ENCODE results near the gene D2HGDH.
"Not testable (repeated sequence)": the region's sequence is repeated elsewhere in the genome, so short reads cannot be mapped to it uniquely, and the experiment has no call there.

Gene D2HGDH

GRCh38 chr2:241720099-241720498 is 14.3 kb upstream of the D2HGDH start:
- Mint-ChIP-seq H3K9me3 (no peaks in the 10 kb centered on the region), H3K27me3 (no peaks in the 10 kb centered on the region), H3K27ac (no peak overlapping the region)

DNA sequence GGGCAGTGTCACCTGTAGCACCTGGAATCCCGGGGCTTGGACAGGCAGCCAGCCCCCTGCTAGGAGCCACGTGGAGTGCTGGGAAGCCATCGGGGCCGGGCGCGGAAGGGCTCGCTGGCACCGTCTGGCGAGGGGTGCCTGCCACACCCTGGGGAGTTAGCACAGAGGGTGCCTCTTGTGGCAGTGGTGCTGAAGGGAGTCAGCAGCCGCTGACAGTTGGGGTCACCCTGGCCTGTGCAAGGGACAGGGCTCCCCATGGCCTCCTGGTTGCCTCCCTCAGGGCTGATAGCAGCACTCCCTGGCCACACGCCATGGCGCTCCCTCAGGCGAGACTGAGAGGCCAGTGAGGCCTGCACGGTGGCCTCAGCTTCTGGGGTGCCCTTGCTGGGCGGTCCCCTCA is 13.9 kb upstream of the D2HGDH start:
- Mint-ChIP-seq H3K27me3 (no peaks in the 10 kb centered on the region), H3K4me1 (ENCODE audit: low read depth) (no peaks in the 10 kb centered on the region), H3K27ac (no peak overlapping the region), H3K9me3 (no peaks in the 10 kb centered on the region), H3K4me3 (no peak overlapping the region), H3K36me3 (ENCODE audit: low read depth) (peaks cover 50% of the 10 kb centered on the region)

More at GRCh38 chr2:241720099-241720498, 14.3 kb upstream of the D2HGDH start:
- no peak overlapping the region for H3K4me3 Mint-ChIP-seq
- H3K36me3 Mint-ChIP-seq (ENCODE audit: low read depth) = peaks cover 48% of the 10 kb centered on the region
- H3K4me1 Mint-ChIP-seq (ENCODE audit: low read depth) = no peaks in the 10 kb centered on the region

GRCh38 chr2:241721852-241722251 is 12.6 kb upstream of the D2HGDH start:
- no peaks in the 10 kb centered on the region for H3K4me1 Mint-ChIP-seq (ENCODE audit: low read depth)
- peak overlapping the region; percentile 31 for H3K27ac Mint-ChIP-seq
- H3K4me3 Mint-ChIP-seq = no peak overlapping the region
- no peaks in the 10 kb centered on the region for H3K27me3 Mint-ChIP-seq
- no peaks in the 10 kb centered on the region for H3K9me3 Mint-ChIP-seq
- peaks cover 49% of the 10 kb centered on the region for H3K36me3 Mint-ChIP-seq (ENCODE audit: low read depth)

GRCh38 chr2:241722896-241723454 is 11.5 kb upstream of the D2HGDH start:
- peaks cover 41% of the 10 kb centered on the region for H3K36me3 Mint-ChIP-seq (ENCODE audit: low read depth)
- H3K4me1 Mint-ChIP-seq (ENCODE audit: low read depth) = no peaks in the 10 kb centered on the region
- no peaks in the 10 kb centered on the region for H3K9me3 Mint-ChIP-seq
- H3K4me3 Mint-ChIP-seq = no peak overlapping the region
- H3K27ac Mint-ChIP-seq = no peak overlapping the region
- no peaks in the 10 kb centered on the region for H3K27me3 Mint-ChIP-seq

DNA sequence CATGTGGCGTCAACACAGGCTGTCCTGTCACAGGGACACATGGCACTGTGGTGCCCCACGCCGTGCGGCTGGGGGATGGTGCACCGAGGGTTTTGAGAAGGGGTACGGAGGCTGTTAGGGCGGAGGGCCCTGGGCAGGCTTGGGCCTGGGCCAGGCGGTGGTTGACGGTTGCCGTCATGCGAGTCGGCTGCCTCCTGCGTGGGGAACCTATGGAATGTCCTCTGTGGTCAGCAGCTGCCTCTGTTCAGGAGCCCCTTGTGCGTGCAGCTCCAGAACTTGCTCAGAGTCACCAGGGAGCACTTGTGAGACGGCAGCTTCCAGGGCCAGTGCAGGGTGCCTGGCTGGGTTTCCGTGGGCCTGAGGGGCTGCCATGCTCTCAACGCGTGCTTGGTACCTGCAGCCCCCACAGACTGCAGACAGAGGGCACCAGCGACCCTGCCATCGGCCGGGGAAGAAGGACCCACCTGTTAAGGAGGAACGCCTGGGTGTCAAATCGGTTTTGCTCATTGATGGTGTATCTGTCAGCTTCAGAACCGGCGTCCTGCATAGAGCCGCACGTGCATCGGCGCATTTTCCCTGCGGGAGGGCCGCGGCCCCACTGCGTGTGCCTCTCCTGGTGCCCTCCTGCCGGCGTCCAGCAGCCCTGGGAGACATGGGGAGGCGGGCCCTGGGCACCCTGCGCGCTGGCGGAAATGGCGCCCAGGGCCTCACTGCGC is 10.0 kb upstream of the D2HGDH start:
- Mint-ChIP-seq H3K27me3 (no peaks in the 10 kb centered on the region), H3K27ac (no peak overlapping the region), H3K4me3 (no peak overlapping the region), H3K36me3 (ENCODE audit: low read depth) (peaks cover 40% of the 10 kb centered on the region), H3K4me1 (ENCODE audit: low read depth) (peaks cover 3% of the 10 kb centered on the region), H3K9me3 (no peaks in the 10 kb centered on the region)

DNA sequence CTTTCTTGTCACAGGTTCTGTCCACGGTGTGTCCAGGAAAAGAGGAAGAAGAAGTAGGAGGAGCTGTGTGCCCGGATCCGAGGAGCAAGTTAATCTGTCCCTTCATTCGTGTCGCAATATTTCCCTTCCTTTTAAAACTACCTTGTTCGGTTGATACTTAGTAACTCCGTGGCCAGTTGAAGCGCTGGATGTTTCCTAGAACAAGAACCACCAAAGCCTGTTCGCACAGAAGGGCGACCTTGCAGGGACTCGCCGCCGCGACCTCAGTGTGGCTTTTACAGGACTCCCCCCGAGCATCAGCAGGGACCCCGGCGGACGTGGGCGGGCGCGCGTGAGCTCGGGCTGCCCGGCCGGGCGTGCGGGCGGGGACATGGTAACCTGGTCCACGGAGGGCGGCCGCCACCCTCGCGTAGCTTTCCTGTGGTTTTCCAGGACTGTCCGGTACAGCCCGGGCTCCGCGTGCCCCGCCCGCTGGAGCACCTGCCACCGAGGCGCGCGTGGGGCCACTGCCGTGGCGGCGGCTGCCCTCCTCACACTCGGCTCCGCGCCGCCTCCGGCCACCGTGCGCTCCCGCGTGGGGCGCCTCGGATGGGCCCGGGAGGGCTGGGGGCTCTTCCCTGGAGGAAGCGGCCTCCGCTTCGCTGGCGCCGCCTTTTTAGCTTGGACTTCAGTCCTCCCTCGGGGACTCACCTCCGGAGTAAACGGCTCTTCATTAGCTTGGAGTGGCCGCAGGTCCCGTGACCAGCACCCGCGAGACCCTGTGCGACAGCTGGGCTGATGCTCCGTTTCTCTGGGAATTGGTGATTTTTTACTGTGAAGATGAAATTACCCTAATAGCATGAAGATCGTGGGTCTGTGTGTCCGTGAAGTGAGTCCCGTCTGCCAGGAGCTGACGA is 9.2 kb upstream of the D2HGDH start:
- peaks cover 11% of the 10 kb centered on the region for H3K4me1 Mint-ChIP-seq (ENCODE audit: low read depth)
- no peak overlapping the region for H3K4me3 Mint-ChIP-seq
- H3K36me3 Mint-ChIP-seq (ENCODE audit: low read depth) = peaks cover 46% of the 10 kb centered on the region
- H3K9me3 Mint-ChIP-seq = no peaks in the 10 kb centered on the region
- H3K27ac Mint-ChIP-seq = no peak overlapping the region
- no peaks in the 10 kb centered on the region for H3K27me3 Mint-ChIP-seq

DNA sequence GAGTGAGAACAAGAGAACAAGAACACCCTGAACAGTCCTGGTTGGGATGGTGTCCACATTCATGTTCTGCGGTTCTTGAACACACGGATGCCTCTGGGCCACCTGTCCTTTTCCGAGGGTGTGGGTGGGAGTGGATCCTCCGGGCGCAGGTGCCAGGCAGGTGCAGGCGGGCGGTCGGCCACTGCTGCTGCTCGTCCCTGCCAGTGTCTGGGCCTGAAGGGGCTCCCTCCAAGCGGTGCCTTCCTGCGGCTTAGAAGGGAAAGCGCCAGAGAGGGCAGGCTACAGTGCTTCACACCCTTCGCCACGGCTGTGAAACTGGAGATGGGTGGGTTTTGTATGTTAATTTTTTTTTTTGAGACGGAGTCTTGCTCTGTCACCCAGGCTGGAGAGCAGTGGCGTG is 8.0 kb upstream of the D2HGDH start:
- Mint-ChIP-seq H3K27me3 (no peaks in the 10 kb centered on the region), H3K27ac (no peak overlapping the region), H3K36me3 (ENCODE audit: low read depth) (peaks cover 40% of the 10 kb centered on the region), H3K4me1 (ENCODE audit: low read depth) (peaks cover 23% of the 10 kb centered on the region), H3K4me3 (no peak overlapping the region), H3K9me3 (no peaks in the 10 kb centered on the region)

DNA sequence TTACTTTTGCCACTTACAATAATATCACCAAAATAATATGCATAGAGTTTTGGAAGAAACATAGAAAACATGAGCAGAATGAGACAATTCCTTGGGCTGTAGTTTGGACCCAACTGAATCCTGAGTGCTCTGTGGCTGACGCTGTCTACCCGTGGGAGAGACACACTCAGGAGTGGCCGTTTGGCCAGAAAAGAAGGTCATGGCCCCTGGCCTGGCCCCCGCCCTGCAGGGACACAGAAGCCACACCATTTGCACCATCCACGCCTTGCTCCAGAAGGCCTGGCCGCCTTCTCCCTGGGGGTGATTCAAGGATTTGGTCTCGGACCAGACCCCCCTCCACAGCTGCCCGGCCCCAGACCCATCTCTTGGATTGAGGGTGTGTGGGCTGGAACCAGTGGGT is 6.4 kb upstream of the D2HGDH start:
- Mint-ChIP-seq H3K4me3 (no peak overlapping the region), H3K9me3 (no peaks in the 10 kb centered on the region), H3K36me3 (ENCODE audit: low read depth) (peaks cover 27% of the 10 kb centered on the region), H3K4me1 (ENCODE audit: low read depth) (peaks cover 31% of the 10 kb centered on the region), H3K27ac (no peak overlapping the region), H3K27me3 (no peaks in the 10 kb centered on the region)

DNA sequence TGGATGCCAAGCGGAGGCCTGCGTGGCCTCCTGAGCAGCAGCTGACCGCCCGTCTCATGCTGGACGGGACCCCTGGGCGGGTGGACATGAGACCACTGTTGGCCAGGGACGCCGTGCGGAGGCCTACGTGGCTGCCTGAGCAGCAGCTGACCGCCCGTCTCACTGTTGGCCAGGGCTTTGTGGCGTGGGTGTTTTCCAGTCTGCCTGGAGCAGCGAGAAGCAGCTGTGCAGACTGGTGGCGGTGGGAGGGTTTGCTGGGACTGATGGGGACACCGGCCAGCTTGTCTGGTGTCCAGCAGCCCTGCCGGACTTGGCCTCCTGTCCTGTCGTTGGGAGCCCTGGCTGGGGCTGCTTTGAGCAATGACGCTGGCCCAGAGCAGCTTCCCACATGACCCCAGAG is 5.8 kb upstream of the D2HGDH start:
- H3K27me3 Mint-ChIP-seq = no peaks in the 10 kb centered on the region
- no peaks in the 10 kb centered on the region for H3K9me3 Mint-ChIP-seq
- H3K4me1 Mint-ChIP-seq (ENCODE audit: low read depth) = peaks cover 31% of the 10 kb centered on the region
- no peak overlapping the region for H3K4me3 Mint-ChIP-seq
- peaks cover 20% of the 10 kb centered on the region for H3K36me3 Mint-ChIP-seq (ENCODE audit: low read depth)
- no peak overlapping the region for H3K27ac Mint-ChIP-seq

- peak overlapping the region; percentile 3 for H3K27ac Mint-ChIP-seq
- peaks cover 31% of the 10 kb centered on the region for H3K4me1 Mint-ChIP-seq (ENCODE audit: low read depth)
- peak overlapping the region; percentile 21 for H3K4me3 Mint-ChIP-seq
- peaks cover 13% of the 10 kb centered on the region for H3K36me3 Mint-ChIP-seq (ENCODE audit: low read depth)
- H3K9me3 Mint-ChIP-seq = no peaks in the 10 kb centered on the region
- no peaks in the 10 kb centered on the region for H3K27me3 Mint-ChIP-seq
Measured at GRCh38 chr2:241729868-241730267, 4.6 kb upstream of the D2HGDH start.

- no peaks in the 10 kb centered on the region for H3K27me3 Mint-ChIP-seq
- H3K4me3 Mint-ChIP-seq = no peak overlapping the region
- H3K9me3 Mint-ChIP-seq = no peaks in the 10 kb centered on the region
- H3K27ac Mint-ChIP-seq = peak overlapping the region; percentile 24
- peaks cover 35% of the 10 kb centered on the region for H3K4me1 Mint-ChIP-seq (ENCODE audit: low read depth)
- peaks cover 7% of the 10 kb centered on the region for H3K36me3 Mint-ChIP-seq (ENCODE audit: low read depth)
Measured at GRCh38 chr2:241730671-241731293, 3.6 kb upstream of the D2HGDH start.

DNA sequence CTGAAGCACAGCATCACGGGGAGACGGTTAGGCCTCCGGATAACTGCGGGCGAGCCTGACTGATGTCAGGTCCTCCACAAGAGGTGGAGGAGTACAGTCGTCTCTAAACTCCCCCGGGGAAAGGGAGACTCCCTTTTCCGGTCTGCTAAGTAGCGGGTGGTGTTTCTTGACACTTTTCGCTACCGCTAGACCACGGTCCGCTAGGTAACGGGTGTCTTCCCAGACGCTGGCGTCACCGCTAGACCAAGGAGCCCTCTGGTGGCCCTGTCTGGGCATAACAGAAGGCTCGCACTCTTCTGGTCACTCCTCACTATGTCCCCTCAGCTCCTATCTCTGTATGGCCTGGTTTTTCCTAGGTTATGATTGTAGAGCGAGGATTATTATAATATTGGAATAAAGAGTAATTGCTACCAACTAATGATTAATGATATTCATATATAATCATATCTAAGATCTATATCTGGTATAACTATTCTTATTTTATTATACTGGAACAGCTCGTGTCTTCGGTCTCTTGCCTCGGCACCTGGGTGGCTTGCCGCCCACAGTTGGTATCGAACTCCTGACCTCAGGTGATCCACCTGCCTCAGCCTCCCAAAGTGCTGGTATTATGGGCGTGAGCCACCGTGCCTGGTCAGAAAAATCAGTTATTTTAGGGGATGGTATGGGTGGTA is 1.8 kb upstream of the D2HGDH start:
- H3K36me3 Mint-ChIP-seq (ENCODE audit: low read depth) = peaks cover 11% of the 10 kb centered on the region
- H3K27ac Mint-ChIP-seq = peak overlapping the region; percentile 67
- H3K4me3 Mint-ChIP-seq, H3K9me3 Mint-ChIP-seq, H3K27me3 Mint-ChIP-seq: not testable (repeated sequence)
- peaks cover 46% of the 10 kb centered on the region for H3K4me1 Mint-ChIP-seq (ENCODE audit: low read depth)

DNA sequence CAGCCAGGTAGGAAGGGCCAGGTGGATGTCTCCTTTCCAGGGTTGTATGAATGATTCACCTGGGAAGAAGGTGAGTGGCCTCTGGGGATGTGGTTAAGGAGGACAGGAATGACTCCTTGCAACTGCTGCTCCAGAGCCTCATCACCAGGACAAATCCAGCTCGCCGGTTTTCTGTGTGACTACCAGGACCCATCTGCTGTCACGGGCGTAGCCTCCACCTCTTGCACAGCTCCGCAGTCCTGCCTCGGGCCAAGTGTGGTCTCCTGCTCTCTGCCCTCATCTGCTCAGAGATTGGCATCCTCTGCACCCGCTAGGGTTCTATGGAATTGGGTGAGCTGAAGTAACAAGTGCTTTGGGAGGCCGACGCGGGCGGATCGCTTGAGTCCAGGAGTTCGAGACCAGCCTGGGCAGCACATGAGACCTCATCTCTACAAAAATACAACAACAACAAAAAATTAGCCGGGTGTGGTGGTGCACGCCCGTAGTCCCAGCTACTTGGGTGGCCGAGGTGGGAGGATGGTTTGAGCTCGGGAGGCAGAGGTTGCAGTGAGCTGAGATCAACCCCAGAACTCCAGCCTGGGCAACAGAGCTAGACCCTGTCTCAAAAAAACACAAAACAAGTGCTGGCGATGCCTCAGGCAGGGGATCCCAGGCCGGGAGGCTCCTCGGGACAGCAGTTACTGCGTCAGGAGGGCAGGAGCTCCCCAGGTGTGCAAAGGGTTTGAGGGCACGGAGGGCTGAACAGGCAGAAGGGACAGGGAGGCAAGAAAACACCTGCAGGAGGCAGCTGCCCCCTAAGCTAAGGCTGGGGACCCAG is 831 bp upstream of the D2HGDH start:
- Mint-ChIP-seq H3K27ac (no peak overlapping the region), H3K27me3 (no peaks in the 10 kb centered on the region), H3K4me1 (ENCODE audit: low read depth) (peaks cover 51% of the 10 kb centered on the region), H3K36me3 (ENCODE audit: low read depth) (peaks cover 14% of the 10 kb centered on the region), H3K9me3 (no peaks in the 10 kb centered on the region), H3K4me3 (peak overlapping the region; percentile 37)

DNA sequence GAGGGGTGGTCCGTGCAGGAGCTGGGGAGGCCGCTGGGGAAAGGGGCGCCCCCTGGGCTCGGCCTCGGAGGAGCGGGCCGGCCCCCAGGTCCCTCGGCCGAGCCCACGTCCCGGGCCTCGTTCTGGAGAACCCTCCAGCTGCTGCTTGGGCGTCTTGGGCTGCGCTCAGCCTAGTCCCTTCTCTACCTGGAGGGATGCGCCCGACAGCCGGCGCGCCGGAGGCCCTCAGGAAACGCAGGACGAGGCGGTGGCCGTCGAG is 293 bp upstream of the D2HGDH start:
- peak overlapping the region; percentile 23 for H3K4me3 Mint-ChIP-seq
- H3K27me3 Mint-ChIP-seq = no peaks in the 10 kb centered on the region
- no peaks in the 10 kb centered on the region for H3K9me3 Mint-ChIP-seq
- H3K27ac Mint-ChIP-seq = no peak overlapping the region
- peaks cover 54% of the 10 kb centered on the region for H3K4me1 Mint-ChIP-seq (ENCODE audit: low read depth)
- H3K36me3 Mint-ChIP-seq (ENCODE audit: low read depth) = peaks cover 17% of the 10 kb centered on the region

Data from stimulated activated naive CD8-positive, alpha-beta T cell treated with anti-CD3 and anti-CD28 coated beads, Interleukin-15, Interleukin-2, amounts not matched to agents 100 ng/mL and 50 ng/mL, for 24 hours (primary cell).